HG03432 (cell line): ENCODE data around the gene P2RX7.
"Not testable (repeated sequence)": the region's sequence is repeated elsewhere in the genome, so short reads cannot be mapped to it uniquely, and the experiment has no call there.

Experiments
- ATAC-seq: cut with Tn5 transposase; IDR thresholded peaks from one replicate; pipeline ENCODE4 v1.9.1; 2021; ENCODE audit warnings: mild to moderate bottlenecking, moderate library complexity; ENCODE audit not compliant: unreplicated experiment

Gene P2RX7

DNA sequence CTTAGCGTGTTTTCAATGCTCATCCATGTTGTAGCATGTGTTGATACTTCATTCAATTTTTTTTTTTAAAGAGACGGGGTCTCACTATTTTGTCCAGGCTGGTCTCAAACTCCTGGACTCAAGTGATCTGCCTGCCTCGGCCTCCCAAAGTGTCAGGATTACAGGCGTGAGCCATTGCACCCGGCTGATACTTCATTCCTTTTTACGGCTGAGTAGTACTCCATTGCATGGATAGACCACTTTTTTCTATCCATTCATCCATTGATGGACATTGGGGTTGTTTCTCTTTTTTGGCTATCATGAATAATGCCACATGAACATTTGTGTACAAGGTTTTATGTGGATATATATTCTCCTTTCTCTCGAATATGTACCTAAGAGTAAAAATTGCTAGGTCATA, 1.2 kb downstream of the P2RX7 start:
- ATAC-seq, result no peak

DNA sequence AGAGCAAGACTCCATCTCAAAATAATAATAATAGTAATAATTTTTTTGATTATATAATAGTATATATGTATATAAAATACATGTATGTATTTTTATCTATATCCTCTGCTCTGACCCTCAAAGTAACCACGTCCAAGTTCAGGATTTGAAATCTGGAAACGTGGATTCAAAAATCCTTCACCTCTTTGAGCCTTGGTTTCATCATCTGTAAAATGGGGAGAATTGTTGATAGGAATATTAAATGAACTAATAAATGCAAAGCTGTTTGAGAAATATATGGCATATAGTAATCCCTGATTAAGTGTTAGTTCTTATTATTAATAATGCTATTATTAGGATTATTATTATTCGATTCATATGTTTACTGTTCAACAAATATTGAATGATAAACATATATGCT, 2.6 kb downstream of the P2RX7 start:
- no peak for ATAC-seq

DNA sequence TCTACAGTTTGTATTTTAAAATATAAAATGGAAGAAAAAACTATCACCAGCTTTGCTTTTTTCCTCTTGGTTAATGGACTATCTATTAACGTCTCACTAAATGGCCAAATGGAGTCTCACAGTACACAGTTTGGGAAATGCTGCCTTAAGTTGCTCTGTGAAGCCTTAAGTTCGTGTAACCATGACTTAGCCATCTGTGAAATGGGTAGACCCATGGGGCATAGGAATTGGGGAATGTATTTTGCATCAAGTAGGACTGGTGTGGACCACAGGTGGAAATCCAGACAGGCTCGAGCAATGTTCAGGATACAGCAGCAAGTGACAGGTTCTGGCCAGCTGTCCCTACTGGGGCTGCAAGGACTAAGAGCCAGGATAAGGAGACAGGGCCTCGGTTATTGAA, 4.8 kb downstream of the P2RX7 start:
- no peak for ATAC-seq

DNA sequence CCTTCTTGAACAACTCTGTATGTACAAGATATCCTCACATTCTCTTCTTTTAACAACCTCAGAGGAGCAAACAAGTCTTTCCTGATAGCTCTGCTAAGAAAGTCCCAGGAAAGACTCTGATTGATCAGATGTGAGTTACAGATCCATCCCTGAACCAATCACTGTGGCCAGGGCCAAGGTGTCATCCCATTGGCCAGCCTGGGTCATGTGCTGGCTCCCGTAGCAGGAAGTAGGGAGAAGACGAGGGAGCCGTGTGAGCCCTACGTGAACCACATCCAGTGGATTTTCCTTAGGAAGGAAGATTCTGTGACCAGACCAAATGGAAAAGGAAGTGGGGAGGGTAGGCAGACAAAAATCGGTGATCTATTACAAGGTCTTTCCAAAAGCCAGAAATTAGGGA, 5.6 kb downstream of the P2RX7 start:
- ATAC-seq, result no peak

DNA sequence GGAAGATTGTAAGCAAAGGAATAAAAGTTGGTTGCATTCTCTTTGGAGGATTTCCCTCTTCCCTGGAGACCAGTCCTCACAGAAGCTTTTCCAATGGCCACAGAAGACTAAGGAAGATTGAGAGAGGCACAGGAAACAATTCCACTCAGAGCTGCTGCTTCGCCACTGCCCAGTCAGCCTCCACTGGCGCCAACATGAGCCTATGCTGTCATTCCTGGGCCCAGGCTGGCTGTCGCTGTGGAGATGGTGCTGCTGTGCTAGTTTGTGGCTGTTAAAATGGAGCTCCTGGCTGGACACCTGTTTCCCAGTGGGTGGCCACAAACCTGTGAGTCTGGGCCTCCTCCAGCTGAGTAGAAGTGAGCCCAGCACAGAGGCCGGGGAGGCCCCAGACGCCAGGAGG, 6.6 kb downstream of the P2RX7 start:
- ATAC-seq, result no peak

DNA sequence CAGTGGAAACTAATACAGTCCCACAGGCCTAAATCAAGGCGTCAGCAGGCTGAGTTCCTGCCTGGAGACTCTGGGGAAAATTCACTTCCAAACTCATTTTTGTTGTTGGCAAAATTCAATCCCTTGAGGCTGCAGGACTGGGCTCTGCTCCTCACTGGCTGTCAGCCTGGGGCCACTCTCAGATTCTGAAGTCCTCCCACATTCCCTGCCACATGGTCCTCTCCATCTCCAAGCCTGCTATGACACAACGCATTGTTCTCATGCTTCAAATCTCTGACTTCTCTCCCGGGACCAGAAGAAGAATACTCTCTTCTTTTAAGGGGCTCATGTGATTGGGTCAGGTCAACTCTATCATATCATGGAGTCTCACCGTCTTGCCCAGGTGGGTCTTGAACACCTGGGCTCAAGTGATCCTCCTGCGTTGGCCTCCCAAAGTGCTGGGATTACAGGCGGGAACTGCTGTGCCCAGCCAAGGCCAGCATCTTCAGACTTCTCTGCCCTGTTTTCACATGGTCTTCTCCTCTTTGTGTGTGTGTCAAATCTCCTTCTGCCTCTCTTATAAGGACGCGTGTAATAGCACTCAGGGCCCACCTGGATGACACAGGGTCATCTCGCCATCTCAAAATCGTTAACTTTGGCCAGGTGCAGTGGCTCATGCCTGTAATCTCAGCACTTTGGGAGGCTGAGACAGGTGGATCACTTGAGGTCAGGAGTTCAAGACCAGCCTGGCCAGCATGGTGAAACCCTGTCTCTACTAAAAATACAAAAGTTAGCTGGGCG, 9.7 kb downstream of the P2RX7 start:
- ATAC-seq, result no peak

DNA sequence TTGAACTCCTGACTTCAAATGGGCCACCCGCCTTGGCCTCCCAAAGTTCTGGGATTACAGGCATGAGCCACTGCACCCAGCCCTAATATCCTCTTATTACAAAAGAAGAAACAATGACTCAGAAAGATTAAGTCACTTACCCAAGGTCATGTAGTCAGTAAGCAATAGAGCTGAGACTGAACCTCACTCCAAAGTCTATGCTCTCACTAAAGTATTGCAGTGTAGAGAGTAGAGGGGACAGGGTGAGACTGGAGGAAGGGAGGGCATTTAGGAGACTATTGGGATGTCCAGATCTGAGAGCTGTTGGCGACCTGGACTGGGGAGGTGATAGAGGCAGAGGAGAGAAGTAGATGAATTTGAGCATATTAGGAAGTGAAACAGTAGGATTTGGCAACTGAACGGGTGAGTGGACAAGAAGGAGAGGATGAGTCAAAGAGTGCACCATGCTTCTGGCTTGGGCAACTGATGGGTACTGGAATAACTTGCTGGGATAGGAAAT, 11.8 kb downstream of the P2RX7 start:
- no peak for ATAC-seq

DNA sequence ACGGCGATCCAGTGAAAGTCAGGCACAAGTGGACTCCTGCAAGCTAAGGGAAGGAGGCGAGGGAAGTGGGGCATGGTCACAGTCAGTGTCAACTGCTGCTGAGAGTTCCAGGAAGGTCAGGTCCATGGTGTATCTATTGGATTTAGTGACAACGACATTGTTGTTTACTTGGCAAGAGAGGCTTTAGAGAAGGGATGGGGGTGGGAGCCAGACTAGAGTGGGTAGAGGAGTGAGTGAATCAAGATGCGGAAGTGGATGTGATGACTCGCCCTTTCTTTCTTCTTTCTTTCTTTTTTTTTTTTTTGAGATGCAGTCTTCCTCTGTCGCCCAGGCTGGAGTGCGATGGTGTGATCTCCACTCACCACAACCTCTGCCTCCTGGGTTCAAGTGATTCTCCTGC, 12.5 kb downstream of the P2RX7 start:
- ATAC-seq, result no peak

DNA sequence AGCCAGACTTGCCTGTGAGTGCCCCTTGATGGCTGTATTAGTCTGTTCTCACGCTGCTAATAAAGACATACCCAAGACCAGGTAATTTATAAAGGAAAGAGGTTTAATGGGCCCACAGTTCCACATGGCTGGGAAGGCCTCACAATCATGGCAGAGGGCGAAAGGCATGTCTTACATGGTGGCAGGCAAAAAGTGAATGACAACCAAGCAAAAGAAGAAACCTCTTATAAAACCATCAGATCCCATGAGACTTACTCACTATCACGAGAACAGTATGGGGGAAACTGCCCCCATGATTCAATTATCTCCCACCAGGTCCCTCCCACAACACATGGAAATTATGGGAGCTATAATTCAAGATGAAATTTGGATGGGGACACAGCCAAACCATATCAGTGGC, 16.6 kb downstream of the P2RX7 start:
- not testable (repeated sequence) for ATAC-seq

DNA sequence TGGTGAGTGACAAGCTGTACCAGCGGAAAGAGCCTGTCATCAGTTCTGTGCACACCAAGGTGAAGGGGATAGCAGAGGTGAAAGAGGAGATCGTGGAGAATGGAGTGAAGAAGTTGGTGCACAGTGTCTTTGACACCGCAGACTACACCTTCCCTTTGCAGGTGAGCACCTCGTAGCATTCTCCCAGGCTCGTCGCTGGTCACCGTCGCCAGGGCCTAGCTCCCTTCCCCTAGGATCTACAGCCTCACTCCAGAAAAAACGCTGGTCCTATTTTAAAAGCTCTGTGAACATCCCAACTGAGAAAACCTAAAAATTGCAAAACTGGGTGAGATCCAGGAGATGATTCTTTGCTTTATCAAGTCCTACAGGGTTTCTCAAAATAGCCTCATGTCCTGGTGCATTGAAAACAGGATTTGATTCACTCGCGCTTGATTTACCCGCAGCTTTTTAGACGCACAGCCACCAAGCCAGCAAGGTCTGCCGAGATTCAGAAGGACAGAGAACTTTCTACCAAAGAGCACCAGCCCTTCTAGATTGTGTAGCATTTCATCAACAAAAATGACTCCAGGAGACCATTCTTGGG, 22.2 kb downstream of the P2RX7 start:
- ATAC-seq, result no peak

DNA sequence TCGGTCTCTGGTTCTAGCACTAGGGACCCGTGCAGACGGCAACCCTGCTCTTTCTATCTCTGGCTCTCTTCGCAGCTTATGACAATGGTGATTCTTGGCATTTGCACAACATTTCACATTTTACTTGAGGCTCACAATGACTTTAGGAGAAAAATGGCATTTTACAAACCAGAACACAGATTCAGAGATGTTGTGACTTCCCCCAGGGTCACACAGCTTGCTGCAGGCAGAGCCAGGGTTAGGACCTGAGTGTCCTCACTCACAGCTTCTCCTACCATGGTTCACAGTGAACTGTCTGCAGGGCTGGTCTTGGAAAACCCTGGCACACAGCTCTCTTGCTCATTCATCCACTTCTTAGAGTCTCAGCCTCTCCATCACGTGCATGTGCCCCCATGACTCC, 23.7 kb downstream of the P2RX7 start:
- ATAC-seq, result no peak

DNA sequence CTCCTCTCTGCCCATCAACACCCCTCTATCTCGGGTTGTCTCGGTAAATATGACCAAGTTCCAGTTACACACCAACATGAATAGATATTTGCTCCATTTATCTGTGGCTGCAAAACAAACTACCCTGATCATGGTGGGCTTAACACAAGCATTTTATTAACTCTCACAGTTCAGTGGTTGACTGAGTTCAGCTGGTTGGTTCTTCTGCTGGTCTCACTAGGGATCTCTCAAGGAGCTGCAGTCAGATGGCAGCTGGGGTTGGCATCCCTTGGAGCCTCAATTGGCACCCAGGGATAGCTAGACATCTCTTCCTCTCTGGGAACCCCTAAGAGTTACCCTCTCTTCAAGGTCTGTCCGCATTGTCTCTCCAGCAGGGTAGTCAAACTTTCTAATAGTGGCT, 25.4 kb downstream of the P2RX7 start:
- ATAC-seq, result no peak

DNA sequence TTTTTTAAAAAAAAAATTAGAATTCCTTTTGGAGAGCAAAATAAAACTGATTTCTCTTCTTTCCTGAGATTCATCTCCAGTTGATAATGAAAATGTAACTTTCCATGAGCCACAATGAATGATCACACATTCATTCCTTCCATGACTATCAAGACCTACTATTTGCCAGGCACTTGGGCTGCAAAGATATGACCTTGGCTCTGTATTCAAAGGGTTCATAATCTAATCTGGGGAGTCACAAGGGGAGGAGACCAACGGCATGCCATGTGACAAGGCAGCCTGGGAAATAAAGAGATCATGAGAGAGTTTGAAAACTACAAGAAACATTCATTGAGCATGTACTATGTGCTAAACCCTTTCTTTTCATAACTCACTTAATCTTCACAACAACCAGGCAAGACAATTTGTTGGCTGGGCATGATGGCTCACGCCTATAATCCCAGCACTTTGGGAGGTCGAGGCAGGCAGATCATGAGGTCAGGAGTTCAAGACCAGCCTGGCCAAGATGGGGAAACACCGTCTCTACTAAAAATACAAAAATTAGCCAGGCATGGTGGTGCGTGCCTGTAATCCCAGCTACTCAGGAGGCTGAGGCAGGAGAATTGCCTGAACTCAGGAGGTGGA, 26.2 kb downstream of the P2RX7 start:
- ATAC-seq, result not testable (repeated sequence)

DNA sequence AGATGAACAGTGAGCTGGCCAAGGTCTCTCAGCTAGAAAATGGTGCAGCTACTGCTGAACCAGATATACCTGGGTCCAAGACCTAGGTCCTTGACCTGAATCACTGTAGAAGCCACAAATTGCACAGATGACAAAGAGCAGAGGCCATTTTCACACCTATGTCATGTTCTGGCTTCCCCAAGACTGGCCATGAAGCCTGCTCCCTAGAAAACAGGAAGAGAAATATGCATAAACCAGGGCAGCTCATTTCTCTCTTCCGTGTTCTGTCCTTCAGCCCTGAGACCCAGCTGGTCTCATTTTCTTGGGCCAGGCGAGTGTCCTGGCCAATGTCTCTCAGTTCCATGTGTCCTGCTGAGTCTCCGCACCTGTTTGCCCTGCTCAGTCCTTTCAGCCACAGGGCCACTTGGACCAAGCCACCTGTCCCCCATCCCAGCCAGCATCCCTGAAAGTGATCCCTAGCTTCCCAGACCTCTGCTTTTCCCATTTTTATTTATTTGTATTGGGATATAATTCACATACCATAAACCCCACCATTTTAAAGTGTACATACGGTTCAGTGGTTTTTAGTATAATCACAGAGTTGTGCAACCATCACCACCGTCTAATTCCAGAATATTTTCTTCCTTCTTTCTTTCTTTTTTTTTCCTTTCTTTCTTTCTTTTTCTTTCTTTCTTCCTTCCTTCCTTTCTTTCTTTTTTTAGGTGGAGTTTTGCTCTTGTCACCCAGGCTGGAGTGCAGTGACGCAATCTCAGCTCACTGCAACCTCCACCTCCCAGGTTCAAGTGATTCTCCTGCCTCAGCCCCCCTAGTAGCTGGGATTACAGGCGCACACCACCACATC, 27.0 kb downstream of the P2RX7 start:
- no peak for ATAC-seq

DNA sequence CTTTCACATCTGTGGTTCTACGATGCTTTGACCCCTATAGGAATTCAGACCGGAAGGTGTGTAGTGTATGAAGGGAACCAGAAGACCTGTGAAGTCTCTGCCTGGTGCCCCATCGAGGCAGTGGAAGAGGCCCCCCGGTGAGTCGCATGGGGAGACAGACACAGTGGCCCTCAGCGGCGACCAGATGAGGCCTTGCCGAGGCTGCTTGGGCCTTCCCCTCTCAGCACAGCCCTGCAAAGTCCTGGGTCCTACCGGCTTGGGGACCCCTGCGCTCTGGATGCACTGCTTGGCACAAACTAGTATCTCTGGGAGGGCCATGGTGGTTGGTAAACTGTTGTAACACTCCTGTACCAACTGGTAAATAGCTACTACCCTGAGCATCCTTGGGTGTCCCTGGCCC, 29.7 kb downstream of the P2RX7 start:
- ATAC-seq, result no peak

DNA sequence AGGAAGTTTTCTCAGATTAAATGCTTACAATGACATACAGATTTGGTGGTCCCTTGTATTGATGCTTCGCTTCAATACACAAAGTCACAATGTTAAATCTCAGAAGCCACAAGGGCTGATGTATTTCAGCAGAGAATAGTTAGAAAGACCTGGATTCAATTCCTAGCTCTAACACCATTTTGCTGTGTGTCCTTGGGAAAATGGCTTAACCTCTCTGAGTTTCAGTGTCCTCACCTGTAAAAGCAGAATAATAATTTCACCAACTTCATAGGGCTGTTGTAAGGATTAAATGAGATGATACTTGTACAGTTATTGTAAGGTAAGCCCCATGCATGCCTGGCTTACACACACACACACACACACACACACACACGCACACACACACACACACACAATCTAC, 30.3 kb downstream of the P2RX7 start:
- ATAC-seq, result no peak

DNA sequence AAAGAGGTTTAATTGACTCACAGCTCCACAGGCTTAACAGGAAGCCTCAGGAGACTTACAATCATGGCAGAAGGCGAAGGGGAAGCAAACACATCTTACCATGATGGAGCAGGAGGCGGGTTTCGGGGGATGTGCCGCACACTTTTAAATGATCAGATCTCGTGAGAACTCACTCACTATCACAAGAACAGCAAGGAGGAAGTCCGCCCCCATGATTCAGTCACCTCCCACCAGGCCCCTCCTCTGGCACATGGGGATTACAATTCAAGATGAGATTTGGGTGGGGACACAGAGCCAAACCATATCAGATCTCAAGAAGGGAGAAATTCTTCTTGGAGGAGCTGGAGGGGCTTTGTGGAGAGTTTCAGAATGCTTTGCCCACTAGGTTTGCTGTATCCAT, 32.2 kb downstream of the P2RX7 start:
- not testable (repeated sequence) for ATAC-seq

DNA sequence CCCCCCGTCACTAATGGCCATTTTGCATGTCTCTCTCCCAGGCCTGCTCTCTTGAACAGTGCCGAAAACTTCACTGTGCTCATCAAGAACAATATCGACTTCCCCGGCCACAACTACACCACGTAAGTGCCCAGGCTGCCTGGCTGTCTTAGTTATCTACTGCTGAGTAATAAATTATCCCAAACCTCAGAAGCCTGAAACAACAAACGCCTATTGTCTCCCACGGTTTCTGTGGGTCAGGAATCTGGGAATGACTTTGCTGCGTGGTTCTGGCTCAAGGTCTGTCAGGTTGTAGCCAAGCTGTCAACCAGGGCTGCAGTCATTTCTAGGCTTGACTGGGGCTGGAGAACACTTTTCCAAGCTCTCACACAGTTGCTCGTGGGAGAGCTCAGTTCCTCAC, 32.6 kb downstream of the P2RX7 start:
- ATAC-seq, result no peak

DNA sequence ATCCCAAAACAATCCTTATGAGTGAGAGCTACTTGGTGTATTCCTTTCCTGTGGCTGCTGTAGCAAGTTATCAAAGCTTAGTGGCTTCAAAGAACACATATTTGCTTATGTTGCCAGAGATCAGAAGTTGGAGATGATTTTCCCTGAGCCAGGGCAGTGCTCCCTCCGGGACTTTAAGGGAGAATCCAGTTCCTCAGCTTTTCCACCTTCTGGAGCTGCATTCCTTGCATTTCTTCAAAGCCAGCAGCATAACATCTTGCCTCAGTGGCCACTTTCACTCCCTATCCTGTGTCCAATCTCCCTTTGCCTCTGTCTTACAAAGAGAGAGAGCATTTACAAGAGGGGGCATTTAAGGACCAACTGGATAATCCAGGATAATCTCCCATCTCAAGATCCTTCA, 33.7 kb downstream of the P2RX7 start:
- no peak for ATAC-seq

DNA sequence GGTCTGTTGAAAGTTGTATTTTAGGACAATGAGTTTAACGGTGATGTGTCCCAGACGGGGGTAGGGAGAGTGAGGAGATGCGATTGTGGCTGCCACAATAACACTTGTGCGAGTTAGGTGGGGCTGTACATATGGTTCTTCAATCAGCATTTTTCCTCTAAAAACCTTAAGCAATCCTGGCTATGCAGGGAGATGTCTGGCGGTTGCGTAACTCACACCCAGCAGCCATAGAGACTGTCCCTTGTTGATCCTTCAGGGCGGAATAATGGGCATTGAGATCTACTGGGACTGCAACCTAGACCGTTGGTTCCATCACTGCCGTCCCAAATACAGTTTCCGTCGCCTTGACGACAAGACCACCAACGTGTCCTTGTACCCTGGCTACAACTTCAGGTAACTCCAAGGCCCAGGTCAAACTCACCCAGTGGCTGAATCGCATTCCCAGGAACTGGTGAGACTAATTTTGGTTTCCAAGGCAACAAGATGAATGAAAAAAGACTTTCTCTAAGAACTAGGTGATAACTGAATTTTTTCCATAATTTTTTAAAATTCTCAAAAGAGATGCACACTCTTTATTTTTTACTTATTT, 34.6 kb downstream of the P2RX7 start:
- ATAC-seq, result no peak

DNA sequence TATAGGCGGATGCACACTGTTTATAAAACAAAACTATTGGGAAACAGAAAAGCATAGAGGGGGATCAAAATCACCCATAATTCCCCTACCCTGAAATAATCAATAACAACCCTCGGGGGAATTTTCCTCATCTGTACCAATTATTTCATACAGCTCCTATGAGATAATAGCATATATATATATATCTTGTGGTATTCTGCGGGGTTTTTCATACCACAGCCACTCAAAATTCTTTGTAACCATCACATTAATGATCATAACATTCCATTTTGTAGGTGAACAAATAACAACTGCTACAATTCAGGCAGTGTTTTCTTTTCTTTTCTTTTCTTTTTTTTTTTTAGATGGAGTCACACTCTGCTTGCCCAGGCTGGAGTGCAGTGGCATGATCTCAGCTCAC, 35.3 kb downstream of the P2RX7 start:
- no peak for ATAC-seq
